Measurements from ENCODE around the gene NFIC. TPM values are rescaled to one million over a fixed set of nuclear protein-coding genes. Genes with fewer than 3 reads are reported as not detected.
A peak's percentile ranks its signal among the peaks of the same experiment; 100 is the strongest.

The NFIC gene
- total and polyA plus RNA-seq, 3 donors from 2014 or later: 56.5 to 127 (median 113) TPM

DNA sequence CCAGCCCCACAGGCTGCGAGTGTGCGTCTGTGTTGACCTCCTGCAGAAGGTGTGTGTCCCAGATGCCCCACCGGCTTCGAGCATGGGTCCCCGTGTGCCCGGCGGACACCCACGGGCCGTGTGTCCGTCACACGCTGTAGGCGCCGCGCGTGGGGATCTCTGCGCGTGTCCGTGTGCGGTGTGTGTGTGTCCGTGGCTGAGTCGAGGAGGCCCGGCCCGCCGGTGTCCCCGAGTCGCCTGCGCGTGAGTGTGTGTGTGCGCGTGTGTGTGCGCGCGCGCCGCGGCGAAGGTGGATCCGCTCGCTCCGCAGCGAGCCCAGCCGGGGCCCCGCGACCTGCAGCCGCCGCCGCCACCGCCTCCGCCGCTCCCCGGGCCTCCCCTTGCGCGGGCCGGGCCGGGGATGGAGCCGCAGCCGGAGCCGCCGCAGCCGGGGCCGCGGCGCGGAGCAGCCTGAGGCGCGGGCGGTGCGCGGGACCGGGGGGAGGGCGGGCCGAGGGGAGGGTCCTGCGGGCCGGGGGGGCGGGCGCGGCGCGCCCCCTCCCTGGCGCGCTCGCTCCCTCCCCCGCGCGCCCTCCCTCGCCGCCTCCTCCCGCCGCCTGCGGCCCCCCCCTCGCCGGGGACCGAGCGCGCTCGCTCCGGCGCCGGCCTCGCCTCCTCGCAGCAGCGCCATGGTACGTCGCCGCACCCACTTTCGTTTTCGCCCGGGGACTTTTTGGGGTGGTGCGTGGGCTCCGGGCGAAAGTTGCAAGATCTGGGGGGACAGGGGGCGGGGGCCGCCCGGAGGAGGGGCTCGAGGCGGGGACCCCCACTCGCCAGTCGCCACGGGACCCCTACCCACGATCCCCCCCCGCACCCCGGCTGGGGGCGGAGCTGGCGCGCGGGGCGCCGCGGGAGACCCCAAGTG, 7.1 kb upstream of the NFIC start:
- intact Hi-C loops (cut with DNase I; ENCODE audit: low total_unique reads): no loop called here
- 1% methylated on average over 62 of the region's 129 CpGs; no CpG with 5 or more reads in 1 of the 2 donors for WGBS, 2 donors
- H3K4me3 ChIP-seq: peak overlapping the region; percentile 83 to 93
- TF ChIP-seq, protein P1, sequence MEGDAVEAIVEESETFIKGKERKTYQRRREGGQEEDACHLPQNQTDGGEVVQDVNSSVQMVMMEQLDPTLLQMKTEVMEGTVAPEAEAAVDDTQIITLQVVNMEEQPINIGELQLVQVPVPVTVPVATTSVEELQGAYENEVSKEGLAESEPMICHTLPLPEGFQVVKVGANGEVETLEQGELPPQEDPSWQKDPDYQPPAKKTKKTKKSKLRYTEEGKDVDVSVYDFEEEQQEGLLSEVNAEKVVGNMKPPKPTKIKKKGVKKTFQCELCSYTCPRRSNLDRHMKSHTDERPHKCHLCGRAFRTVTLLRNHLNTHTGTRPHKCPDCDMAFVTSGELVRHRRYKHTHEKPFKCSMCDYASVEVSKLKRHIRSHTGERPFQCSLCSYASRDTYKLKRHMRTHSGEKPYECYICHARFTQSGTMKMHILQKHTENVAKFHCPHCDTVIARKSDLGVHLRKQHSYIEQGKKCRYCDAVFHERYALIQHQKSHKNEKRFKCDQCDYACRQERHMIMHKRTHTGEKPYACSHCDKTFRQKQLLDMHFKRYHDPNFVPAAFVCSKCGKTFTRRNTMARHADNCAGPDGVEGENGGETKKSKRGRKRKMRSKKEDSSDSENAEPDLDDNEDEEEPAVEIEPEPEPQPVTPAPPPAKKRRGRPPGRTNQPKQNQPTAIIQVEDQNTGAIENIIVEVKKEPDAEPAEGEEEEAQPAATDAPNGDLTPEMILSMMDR (IDR thresholded peaks at IDR 0.05): no peak
- TF ChIP-seq POLR2A (IDR thresholded peaks at IDR 0.05): no peak
- H3K27me3 ChIP-seq: no peaks in the 10 kb centered on the region
- H3K27ac ChIP-seq: peak overlapping the region; percentile 91 to 97
- DNase-seq: peak; percentile 61
- H3K36me3 ChIP-seq (ENCODE audit: low read depth, missing control alignments): no peaks in the 10 kb centered on the region
- H3K4me1 ChIP-seq: peaks cover 21% of the 10 kb centered on the region
- no peaks in the 10 kb centered on the region for H3K9me3 ChIP-seq

DNA sequence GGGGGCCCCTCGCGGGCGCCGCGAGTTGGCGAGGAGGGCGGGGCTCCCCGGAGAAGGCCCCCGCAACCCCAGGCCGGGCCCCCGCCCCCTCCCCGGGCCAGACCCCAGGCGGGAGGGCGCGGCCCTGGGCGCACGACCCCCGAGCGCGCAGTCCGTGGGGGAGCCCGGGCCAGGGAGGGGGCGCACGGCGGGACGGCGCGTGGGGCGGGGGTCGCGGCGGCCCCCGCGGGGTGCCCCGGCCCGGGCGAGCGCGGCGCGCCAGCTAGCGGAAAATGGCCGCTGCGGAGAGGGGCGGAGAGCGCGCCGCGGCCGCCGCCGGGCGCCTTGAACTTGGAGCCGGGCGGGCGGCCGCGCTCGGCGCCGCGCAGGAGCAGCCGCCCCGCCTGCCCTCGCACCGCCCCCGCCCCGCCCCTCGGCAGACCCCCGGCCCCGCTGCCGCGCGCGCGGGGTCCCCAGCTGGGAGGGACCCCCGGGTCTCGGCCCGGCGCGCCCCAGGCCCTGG, 6.4 kb upstream of the NFIC start:
- no peaks in the 10 kb centered on the region for H3K27me3 ChIP-seq

DNA sequence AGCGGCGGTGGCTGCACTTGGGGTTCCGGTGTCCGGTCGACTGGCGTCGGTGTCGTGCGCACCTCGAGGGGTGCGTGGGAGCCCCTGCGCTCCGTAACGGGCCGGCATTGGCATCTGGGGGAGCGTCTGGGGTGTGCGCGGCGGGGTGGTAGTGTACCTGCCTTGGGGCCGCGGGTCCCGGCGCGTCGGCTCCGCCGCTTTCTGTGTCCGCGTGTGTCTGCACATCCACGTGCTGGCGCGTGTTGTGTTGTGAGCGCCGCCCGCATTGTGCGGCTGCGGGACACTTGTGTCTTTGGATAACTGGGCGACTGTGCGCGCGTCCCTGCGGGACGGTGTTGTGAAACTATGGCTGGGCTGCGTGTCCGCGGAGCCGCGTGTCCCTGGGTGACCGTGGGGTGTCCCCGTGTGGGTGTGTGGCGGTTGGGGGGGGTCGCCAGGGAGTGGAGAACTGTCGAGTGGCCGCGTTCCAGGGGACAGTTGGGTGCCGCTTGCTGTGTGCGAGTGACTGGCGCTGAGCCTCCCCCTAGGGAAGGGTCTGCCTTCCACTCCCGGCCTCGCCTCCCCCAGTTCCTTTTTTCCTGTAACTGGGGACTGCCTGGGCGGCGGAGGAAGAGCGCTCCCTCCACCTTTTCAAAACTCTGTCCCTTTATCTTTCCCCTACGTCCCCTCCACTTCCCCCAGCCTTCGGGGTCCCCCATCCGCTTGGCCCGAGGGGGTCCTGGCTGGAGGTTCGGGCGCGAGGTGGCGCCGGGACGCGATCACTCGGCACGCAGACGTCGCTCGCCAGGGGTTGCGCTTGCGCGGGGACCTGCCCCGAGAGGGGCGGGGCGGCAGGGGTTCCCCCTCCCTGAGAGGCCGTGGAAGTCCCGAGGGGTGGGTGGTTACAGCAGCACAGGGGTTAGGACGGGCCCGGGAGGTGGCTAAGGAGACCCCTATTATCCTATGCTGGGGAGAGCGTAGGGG, 5.7 kb upstream of the NFIC start:
- Histone ChIP-seq H3K36me3 (ENCODE audit: low read depth, missing control alignments) (no peaks in the 10 kb centered on the region), H3K27me3 (no peaks in the 10 kb centered on the region), H3K4me3 (peak overlapping the region; percentile 67 to 78), H3K9me3 (no peaks in the 10 kb centered on the region), H3K27ac (peak overlapping the region; percentile 82 to 97), H3K4me1 (peaks cover 33% of the 10 kb centered on the region)
- TF ChIP-seq, protein P1 (IDR thresholded peaks at IDR 0.05): peak in 2 of 3 experiments; percentile 12 to 13
- no peak for TF ChIP-seq POLR2A (IDR thresholded peaks at IDR 0.05)
- 0% methylated on average over 41 to 57 of the region's 90 CpGs for WGBS, 2 donors
- intact Hi-C loops (cut with DNase I; ENCODE audit: low total_unique reads): loop anchor here (10.0 kb wide), 1 partner anchor 64 kb away; no protein-coding TSS in a partner anchor
- DNase-seq: peak; percentile 81

More for the DNA sequence above, 6.4 kb upstream of the NFIC start:
- Histone ChIP-seq H3K4me1 (peaks cover 26% of the 10 kb centered on the region), H3K27ac (peak overlapping the region; percentile 91 to 97), H3K36me3 (ENCODE audit: low read depth, missing control alignments) (no peaks in the 10 kb centered on the region), H3K4me3 (peak overlapping the region; percentile 83 to 93), H3K9me3 (no peaks in the 10 kb centered on the region)
- DNase-seq: no peak
- WGBS, 2 donors: 0% methylated on average over 3 to 17 of the region's 81 CpGs
- TF ChIP-seq POLR2A (IDR thresholded peaks at IDR 0.05): no peak
- TF ChIP-seq, protein P1 (IDR thresholded peaks at IDR 0.05): no peak
- intact Hi-C loops (cut with DNase I; ENCODE audit: low total_unique reads): loop anchor here (10.0 kb wide), 1 partner anchor 65 kb away; no protein-coding TSS in a partner anchor

DNA sequence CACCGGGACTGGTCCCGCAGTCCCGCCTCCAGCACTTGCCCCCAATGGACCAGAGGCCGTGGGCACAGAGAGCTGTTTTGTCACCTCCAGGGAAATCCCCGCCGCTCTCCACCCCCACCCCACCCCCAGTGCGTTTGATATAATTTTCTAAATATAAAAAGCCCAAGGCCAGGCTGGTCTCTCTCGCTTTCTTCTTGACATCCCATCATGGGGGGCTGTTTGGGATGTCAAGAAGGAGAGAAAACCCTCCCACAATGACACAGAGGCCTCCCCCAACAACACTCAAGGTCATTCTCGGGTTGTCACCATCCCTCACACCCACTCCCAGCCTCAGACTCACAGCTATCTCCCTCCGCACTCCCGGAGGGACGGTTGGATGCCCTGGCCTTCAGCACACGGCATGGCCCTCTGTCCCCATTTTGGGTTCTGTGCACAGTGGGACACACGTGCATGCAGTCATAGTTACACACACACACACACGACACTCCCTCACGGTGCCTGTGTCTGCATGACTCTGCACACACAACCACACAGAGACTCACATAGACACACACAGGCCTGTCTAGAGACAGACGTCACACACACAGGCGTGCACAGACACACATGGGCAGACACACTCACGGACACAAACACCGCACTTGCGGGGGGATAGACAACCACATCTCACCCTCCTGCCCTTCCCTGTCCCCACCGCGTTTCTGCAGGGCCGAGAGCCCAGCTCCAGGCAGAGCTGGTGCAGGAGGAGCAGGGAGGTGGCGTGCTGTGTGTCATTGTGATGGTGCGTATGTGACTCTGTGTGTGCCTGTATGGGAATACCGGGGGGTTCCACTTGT, 4.8 kb upstream of the NFIC start:
- TF ChIP-seq, protein P1 (IDR thresholded peaks at IDR 0.05): no peak
- TF ChIP-seq POLR2A (IDR thresholded peaks at IDR 0.05): no peak
- DNase-seq: peak; percentile 53
- H3K27ac ChIP-seq: peak overlapping the region; percentile 82 to 97
- intact Hi-C loops (cut with DNase I; ENCODE audit: low total_unique reads): loop anchor here (10.0 kb wide), 1 partner anchor 63 kb away; no protein-coding TSS in a partner anchor
- H3K27me3 ChIP-seq: no peaks in the 10 kb centered on the region
- H3K4me1 ChIP-seq: peaks cover 35% of the 10 kb centered on the region
- H3K36me3 ChIP-seq (ENCODE audit: low read depth, missing control alignments): no peaks in the 10 kb centered on the region
- no peaks in the 10 kb centered on the region for H3K9me3 ChIP-seq
- peak overlapping the region; percentile 67 to 78 for H3K4me3 ChIP-seq
- WGBS, 2 donors: 26 to 32% methylated on average over 7 to 26 of the region's 27 CpGs
